ENCODE data around the gene LRRC49.
"Not testable (repeated sequence)": the region's sequence is repeated elsewhere in the genome, so short reads cannot be mapped to it uniquely, and the experiment has no call there.

LRRC49 gene

DNA sequence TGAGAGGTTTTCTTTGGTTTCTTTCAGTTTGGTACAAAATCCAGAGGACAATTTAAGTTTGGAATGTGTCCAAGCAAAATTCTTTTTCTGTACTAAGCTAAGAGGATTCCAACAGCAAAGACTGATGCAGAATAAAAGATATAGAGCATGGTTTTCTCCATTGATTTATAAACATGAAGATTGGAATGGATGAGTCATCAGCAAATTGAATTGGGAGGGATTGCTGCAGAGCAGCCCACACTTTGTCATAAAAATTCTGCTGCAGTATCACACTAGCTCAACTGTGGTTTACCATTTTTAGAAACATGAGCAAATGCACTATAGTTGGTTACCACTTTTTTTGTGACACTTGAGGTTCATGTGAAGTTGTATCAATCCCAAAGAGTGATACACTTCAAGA is 22.6 kb upstream of the LRRC49 start:
- TF ChIP-seq, protein P1, sequence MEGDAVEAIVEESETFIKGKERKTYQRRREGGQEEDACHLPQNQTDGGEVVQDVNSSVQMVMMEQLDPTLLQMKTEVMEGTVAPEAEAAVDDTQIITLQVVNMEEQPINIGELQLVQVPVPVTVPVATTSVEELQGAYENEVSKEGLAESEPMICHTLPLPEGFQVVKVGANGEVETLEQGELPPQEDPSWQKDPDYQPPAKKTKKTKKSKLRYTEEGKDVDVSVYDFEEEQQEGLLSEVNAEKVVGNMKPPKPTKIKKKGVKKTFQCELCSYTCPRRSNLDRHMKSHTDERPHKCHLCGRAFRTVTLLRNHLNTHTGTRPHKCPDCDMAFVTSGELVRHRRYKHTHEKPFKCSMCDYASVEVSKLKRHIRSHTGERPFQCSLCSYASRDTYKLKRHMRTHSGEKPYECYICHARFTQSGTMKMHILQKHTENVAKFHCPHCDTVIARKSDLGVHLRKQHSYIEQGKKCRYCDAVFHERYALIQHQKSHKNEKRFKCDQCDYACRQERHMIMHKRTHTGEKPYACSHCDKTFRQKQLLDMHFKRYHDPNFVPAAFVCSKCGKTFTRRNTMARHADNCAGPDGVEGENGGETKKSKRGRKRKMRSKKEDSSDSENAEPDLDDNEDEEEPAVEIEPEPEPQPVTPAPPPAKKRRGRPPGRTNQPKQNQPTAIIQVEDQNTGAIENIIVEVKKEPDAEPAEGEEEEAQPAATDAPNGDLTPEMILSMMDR (IDR thresholded peaks at IDR 0.05; ENCODE audit: insufficient read depth, low read depth, low read length, missing control alignments) = no peak
- no peak overlapping the region for H3K4me3 ChIP-seq (ENCODE audit: low read length)
- no peak for DNase-seq (ENCODE audit: low read depth)

DNA sequence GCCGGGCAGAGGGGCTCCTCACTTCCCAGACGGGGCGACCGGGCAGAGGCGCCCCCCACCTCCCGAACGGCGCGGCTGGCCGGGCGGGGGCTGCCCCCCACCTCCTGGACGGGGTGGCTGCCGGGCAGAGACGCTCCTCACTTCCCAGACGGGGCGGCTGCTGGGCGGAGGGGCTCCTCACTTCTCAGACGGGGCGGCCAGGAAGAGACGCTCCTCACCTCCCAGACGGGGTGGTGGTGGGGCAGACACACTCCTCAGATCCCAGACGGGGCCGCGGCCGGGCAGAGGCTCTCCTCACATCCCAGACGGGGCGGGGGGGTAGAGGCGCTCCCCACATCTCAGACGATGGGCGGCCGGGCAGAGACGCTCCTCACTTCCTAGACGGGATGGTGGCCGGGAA is 21.1 kb upstream of the LRRC49 start:
- H3K4me3 ChIP-seq (ENCODE audit: low read length); DNase-seq (ENCODE audit: low read depth): not testable (repeated sequence)

DNA sequence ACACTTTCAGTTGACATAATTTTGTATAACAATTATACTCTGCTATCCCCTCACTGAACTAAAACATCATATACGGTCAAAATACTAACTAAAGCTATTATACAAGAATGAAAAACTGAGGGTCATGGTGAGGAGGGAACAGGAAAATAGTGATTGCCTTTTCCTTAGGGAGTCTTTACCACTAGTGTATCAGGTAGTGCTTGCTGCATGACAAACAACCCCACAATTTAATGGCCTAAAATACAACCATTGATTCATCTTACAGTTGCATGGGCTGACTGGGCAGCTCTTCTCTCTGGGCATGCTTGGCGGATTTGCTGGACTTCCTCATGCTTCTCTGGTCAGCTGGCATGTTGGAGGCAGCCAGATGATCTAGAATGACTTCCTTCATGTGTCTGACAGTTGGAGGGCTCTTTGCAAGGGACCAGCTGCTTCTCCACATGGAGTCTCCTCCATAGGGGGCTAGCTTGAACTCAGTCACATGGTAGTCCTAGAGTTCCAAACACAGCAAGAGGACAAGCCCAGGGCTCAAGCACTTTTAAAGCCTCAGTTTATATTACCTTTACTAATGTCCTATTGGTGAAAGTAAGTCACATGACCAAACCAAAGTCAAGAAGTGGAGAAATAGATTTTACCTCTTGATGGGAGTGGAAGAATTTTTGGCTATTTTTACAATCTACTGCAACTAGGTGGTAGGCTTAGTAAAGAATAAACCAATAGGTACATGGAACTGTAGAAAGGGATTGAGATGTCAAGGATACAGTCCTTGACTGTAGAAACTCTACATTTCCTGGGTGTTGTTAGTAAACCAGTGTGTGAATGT is 19.2 kb upstream of the LRRC49 start:
- H3K4me3 ChIP-seq (ENCODE audit: low read length) = no peak overlapping the region
- no peak for DNase-seq (ENCODE audit: low read depth)
- TF ChIP-seq, protein P1 (IDR thresholded peaks at IDR 0.05; ENCODE audit: insufficient read depth, low read depth, low read length, missing control alignments) = no peak

DNA sequence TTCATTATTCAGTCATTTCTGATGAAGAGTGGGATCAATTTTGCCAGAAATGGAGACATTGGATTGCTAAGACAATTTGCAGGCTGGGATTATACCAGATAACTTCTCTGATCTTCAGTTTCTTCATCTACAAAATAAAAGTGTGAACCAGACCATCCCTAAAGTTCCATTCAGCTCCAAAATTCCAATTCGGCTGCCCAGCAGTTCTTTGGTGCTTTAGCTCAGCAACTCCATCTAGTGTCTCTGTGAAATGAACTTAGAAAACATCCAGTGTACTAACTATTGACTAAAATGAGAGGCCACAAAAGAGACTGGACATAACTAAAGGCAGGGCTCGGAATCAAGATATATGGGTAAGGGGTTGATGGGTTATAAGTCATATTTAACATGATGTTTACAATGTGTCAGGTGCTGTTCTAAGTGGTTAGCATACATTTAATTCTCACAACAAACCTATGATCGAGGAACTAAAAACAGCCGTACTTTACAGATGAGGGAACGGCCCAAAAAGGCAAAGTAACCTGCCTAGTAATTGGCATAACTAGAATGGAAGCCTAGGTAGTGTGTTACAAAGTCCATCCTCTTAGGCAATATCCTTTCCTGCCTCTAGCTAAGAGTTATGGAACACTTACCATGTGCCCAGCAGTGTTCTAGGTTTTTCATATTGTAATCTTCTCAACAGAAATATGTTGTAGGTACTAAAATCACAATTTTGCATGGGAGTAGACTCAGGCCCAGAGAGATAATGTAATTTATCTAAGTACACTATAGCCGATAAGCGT is 17.4 kb upstream of the LRRC49 start:
- TF ChIP-seq, protein P1 (IDR thresholded peaks at IDR 0.05; ENCODE audit: insufficient read depth, low read depth, low read length, missing control alignments) = peak; percentile 62

DNA sequence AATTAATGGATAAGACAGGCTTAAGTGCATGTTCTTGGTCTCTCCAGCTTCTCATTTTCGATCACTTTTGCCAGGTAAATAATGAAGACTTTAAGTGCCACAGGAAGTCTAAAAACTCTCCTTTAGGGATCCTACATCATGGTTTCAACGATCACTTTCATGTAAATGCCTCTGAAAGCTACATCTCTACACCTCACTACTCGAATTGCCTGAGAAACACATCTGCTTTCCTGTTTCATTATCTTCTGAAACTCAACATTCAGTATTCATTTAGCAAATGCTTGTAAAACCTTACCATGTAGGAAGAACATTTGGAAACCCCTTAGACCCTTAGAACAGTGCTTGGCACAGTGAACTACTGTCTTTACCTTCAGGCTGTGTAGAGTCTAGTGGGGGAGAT is 16.6 kb upstream of the LRRC49 start:
- no peak overlapping the region for H3K4me3 ChIP-seq (ENCODE audit: low read length)
- DNase-seq (ENCODE audit: low read depth) = no peak
- TF ChIP-seq, protein P1 (IDR thresholded peaks at IDR 0.05; ENCODE audit: insufficient read depth, low read depth, low read length, missing control alignments) = no peak

More for the DNA sequence above, 17.4 kb upstream of the LRRC49 start:
- no peak overlapping the region for H3K4me3 ChIP-seq (ENCODE audit: low read length)
- peak; percentile 29 for DNase-seq (ENCODE audit: low read depth)

DNA sequence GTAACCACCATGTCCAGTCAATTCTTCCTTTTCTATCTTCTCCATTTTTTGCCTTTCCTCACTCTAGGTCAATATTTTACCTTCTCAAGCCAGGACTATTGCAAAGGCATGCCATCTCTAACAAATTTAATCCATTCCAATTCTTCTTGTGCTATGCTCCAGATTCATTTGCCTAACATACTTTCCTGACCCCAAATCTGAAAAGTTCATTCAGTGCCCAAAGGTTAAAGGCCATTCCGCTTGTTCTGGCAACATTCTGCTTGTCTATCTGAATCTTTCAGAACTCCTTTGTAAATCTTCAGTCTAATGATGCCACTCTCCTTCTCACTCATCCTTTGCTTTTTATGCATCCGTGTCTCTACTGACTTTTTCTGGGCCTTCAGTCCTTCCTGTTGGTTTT is 15.9 kb upstream of the LRRC49 start:
- no peak overlapping the region for H3K4me3 ChIP-seq (ENCODE audit: low read length)
- TF ChIP-seq, protein P1 (IDR thresholded peaks at IDR 0.05; ENCODE audit: insufficient read depth, low read depth, low read length, missing control alignments) = no peak
- no peak for DNase-seq (ENCODE audit: low read depth)

DNA sequence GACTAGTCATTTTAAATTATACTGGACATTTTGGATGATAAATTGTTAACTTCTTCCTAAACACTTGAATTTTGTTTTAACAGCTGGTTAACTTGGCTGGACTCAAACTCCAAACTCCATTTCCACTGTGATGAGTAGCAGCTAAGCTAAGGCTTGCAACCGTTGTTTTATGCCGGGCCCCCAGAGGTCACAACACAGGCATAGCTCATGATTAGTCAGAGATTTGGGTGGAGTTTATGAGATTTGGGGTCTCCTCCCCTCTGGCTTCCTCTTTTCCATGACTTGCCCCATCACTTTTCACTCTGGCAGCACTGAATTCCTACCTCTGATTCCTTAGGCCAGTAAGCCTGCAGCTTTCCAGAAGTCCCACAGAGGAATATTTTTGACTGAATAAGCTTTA is 13.2 kb upstream of the LRRC49 start:
- DNase-seq (ENCODE audit: low read depth) = no peak

More for the DNA sequence above, 13.2 kb upstream of the LRRC49 start:
- H3K4me3 ChIP-seq (ENCODE audit: low read length) = no peak overlapping the region
- TF ChIP-seq, protein P1 (IDR thresholded peaks at IDR 0.05; ENCODE audit: insufficient read depth, low read depth, low read length, missing control alignments) = no peak

All from epithelial cell of esophagus (primary cell).